Esophagus squamous epithelium (tissue), 4 donors: Measurements from ENCODE around the gene WFDC6.

Experiments
- CTCF ChIP-seq, 6 experiments: fragments of 450-650 bp in 4 of 6; fragments of 200-600 bp in 2 of 6; sonication (generic) in 2 of 6; IDR thresholded peaks; one replicate each; pipeline ENCODE4 v1.5.1; 2016 to 2019; ENCODE audit warnings: antibody characterized with exemption in 6 of 6, mild to moderate bottlenecking in 4 of 6, moderate library complexity in 4 of 6
- POLR2A ChIP-seq, 4 donors: fragments of 450-650 bp; IDR thresholded peaks; one replicate each; pipeline ENCODE4 v1.6.1; 2017; ENCODE audit warnings: antibody characterized with exemption in 4 of 4, mild to moderate bottlenecking in 4 of 4, moderate library complexity in 3 of 4

GRCh38 chr20:45555198-45555597, 15.9 kb upstream of the WFDC6 start:
- TF ChIP-seq CTCF (IDR thresholded peaks at IDR 0.05), result no peak
- no peak for TF ChIP-seq POLR2A (IDR thresholded peaks at IDR 0.05)
